Measurements from ENCODE around the gene MAD1L1. TPM values are rescaled to one million over a fixed set of nuclear protein-coding genes. Genes with fewer than 3 reads are reported as not detected.

The MAD1L1 gene
- total and polyA plus RNA-seq, 2 of the 8 experiments (the other 6 are each of a cell fraction or from before 2014, with no cell fraction given): 40.4 to 44.6 TPM

- no peak overlapping the region for H4K5ac ChIP-seq (ENCODE audit: insufficient read length, low read depth, low read length)
- H2AK5ac ChIP-seq (ENCODE audit: low read depth, low read length): no peak overlapping the region
- peaks cover 7% of the 10 kb centered on the region for H3K79me1 ChIP-seq (ENCODE audit: low read depth, low read length)
- CTCF ChIA-PET (ENCODE audit: partially characterized antibody): interaction anchor here (1.7 kb wide), 1 partner anchor 100 kb away, joined by 3 read pairs; no protein-coding TSS in a partner anchor
- FAIRE-seq (no peak), DNase-seq (ENCODE audit: low read depth in 1 of 2, low spot score in 2 of 2) (no peak)
- H3K14ac ChIP-seq (ENCODE audit: insufficient read length): no peak overlapping the region
- no peak overlapping the region for H2BK20ac ChIP-seq (ENCODE audit: low read length)
- POLR2A ChIA-PET (ENCODE audit: partially characterized antibody): interaction anchor here (0.6 kb wide), 1 partner anchor 958 kb away, joined by 3 read pairs; no protein-coding TSS in a partner anchor
- WGBS, 2 experiments (ENCODE audit: extremely low coverage in 1 of 2, insufficient coverage in 1 of 2, insufficient read length in 1 of 2, insufficient replicate concordance in 2 of 2, low coverage in 1 of 2, low lambda C conversion rate in 2 of 2, missing lambda C conversion rate in 1 of 2): 82% methylated on average over 27 of the region's 32 CpGs; no CpG with 5 or more reads in 1 of the 2 experiments
- H3K4me3 ChIP-seq (ENCODE audit: extremely low read depth in 1 of 4, insufficient read depth in 2 of 4, low read depth in 3 of 4, low read length in 4 of 4): no peak overlapping the region
- H4K8ac ChIP-seq (ENCODE audit: extremely low read depth, insufficient read depth, low read length): no peak overlapping the region
- peaks cover 0 to 6% of the 10 kb centered on the region in 2 experiments; a peak in 1 of 4 replicates for H3K79me2 ChIP-seq (ENCODE audit: control insufficient read depth in 1 of 2, insufficient read depth in 2 of 2, low read length in 2 of 2)
- no peak overlapping the region for H4K91ac ChIP-seq (replicated peaks; ENCODE audit: insufficient read length, low read length)
- no peak overlapping the region for H3K4me2 ChIP-seq (ENCODE audit: insufficient read depth in 1 of 2, low read depth in 2 of 2, low read length in 2 of 2)
- no peak overlapping the region for H3K18ac ChIP-seq (ENCODE audit: extremely low read depth, low read length)
- H3K23ac ChIP-seq (ENCODE audit: insufficient read length): no peak overlapping the region
- H2BK12ac ChIP-seq (ENCODE audit: low read depth, low read length): no peak overlapping the region
- peak overlapping the region; percentile 60; the same call in 1 of the 2 replicates for H2BK5ac ChIP-seq (ENCODE audit: low read depth, low read length)
- H3K56ac ChIP-seq (replicated peaks; ENCODE audit: insufficient read length, low read depth, low read length): no peak overlapping the region
- H2BK120ac ChIP-seq (replicated peaks; ENCODE audit: low read depth, low read length): no peak overlapping the region
- peaks cover 3 to 9% of the 10 kb centered on the region in 2 experiments for H4K20me1 ChIP-seq (replicated peaks in 1 of 2; ENCODE audit: control insufficient read depth in 1 of 2, insufficient read depth in 2 of 2, low read length in 2 of 2)
- H3K27ac ChIP-seq (ENCODE audit: low read depth, low read length): no peak overlapping the region
- no peak overlapping the region; the same call in 1 of the 2 replicates for H2BK15ac ChIP-seq (ENCODE audit: low read length)
- no peak overlapping the region; a peak in 1 of 7 replicates for H3K9ac ChIP-seq (replicated peaks in 1 of 4; ENCODE audit: extremely low read depth in 1 of 4, low read depth in 3 of 4, low read length in 3 of 4)
- H3K4me1 ChIP-seq (replicated peaks in 1 of 4; ENCODE audit: control insufficient read depth in 3 of 4, insufficient read depth in 4 of 4, low read length in 3 of 4): peaks cover 0 to 8% (median 1%) of the 10 kb centered on the region in 4 experiments; a peak in 5 of 7 replicates
- H3K23me2 ChIP-seq (ENCODE audit: low read depth, low read length): no peaks in the 10 kb centered on the region; the same call in 1 of the 2 replicates
- H3K9me3 ChIP-seq (ENCODE audit: insufficient read depth in 2 of 2, low read depth in 1 of 2, low read length in 1 of 2): peaks cover 0 to 3% of the 10 kb centered on the region in 2 experiments; a peak in 1 of 4 replicates
- H3K27me3 ChIP-seq (replicated peaks in 1 of 4; ENCODE audit: control insufficient read depth in 3 of 4, extremely low read depth in 1 of 4, insufficient read depth in 3 of 4, low read length in 3 of 4): no peaks in the 10 kb centered on the region
- H3K36me3 ChIP-seq (ENCODE audit: control insufficient read depth in 2 of 4, insufficient read depth in 4 of 4, low read length in 3 of 4): peaks cover 0 to 3% (median 0%) of the 10 kb centered on the region in 4 experiments; a peak in 1 of 8 replicates
- TF ChIP-seq KDM1A (IDR thresholded peaks at IDR 0.05; ENCODE audit: borderline replicate concordance, low read length): no peak
- no peak overlapping the region for H3K4ac ChIP-seq (replicated peaks; ENCODE audit: insufficient read length, low read depth, low read length)
- no peak overlapping the region for H2AFZ ChIP-seq (ENCODE audit: low read length)
These were observed 189.3 kb downstream of the MAD1L1 start for GRCh38 chr7:2043316-2044039.
